Retina (tissue), 1 donor: ENCODE results near the gene ICA1.
"Not testable (repeated sequence)": the region's sequence is repeated elsewhere in the genome, so short reads cannot be mapped to it uniquely, and the experiment has no call there.

Source experiments
- DNase-seq: peaks from one replicate; pipeline ENCODE4 v3.0.0-alpha.2; 2016

ICA1 gene

GRCh38 chr7:8089036-8089780, 172.8 kb downstream of the ICA1 start:
- DNase-seq: no peak

- DNase-seq: no peak
These were observed 175.7 kb downstream of the ICA1 start for GRCh38 chr7:8086239-8086638.

DNA sequence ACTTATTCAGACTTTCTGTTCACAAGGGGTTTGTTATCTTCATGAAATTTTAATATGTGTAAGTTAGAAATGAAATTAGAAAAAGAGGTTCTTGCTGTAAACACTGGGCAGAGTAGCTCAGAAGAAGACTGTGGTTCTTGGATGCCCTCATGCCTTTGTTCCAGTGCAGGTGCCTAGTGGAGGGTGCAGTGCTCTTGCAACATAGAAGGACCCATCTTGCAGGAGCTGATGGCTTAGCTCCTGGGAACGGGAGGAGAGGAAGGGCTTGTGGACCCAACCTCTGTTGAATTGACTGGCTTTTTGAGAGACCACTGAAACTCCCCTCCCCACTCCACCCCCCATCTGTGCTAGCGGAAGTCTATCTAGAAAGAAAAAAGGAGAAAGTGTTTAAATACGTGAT, 176.5 kb downstream of the ICA1 start:
- DNase-seq: no peak

DNA sequence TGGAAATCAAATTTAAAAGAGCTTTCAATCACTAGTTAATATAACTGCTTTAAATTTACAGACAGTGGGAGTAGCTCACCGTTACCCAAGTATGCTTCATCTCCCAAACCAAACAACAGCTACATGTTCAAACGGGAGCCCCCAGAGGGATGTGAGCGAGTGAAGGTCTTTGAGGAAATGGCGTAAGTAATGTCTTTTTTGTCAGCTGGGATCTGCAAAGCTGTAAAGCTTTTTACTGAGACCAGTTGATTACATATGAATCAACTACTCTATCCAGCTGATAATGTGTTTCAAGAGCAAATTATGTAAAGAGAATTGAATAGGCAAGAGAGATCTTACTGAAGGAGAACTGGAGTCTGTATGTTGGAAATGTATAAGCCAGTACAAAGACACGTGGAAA, 177.1 kb downstream of the ICA1 start:
- no peak for DNase-seq

- no peak for DNase-seq
These were observed 179.2 kb downstream of the ICA1 start for GRCh38 chr7:8082762-8083161.

- no peak for DNase-seq
These were observed 183.5 kb downstream of the ICA1 start for GRCh38 chr7:8078418-8078817.

GRCh38 chr7:8070451-8071180, 191.4 kb downstream of the ICA1 start:
- no peak for DNase-seq

GRCh38 chr7:8068892-8069686, 192.9 kb downstream of the ICA1 start:
- DNase-seq: no peak

- no peak for DNase-seq
These were observed 196.6 kb downstream of the ICA1 start for GRCh38 chr7:8065356-8065813.

- DNase-seq: no peak
These were observed 197.1 kb downstream of the ICA1 start for GRCh38 chr7:8064828-8065227.

DNA sequence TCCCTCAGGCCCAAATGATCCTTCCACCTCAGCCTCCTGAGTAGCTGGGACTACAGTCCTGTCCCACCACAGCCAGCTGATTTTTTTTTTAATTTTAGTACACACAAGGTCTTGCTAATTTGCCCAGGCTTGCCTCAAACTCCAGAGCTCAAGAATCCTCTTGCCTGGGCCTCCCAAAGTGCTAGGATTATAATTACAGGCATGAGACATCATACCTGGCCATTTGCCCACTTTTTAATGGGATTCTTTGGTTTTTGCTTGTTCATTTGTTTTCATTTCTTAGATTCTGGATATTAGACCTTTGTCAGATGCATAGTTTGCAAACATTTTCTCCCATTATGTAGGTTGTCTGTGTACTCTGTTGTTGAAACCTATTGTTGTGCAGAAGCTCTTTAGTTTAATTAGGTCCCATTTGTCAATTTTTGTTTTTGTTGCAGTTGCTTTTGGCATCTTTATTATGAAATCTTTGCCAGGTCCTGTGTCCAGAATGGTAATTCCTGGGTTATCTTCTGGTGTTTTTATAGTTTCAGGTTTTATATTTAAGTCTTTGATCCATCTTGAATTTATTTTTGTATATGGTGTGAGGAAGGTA, 198.2 kb downstream of the ICA1 start:
- DNase-seq: no peak

GRCh38 chr7:8063300-8063699, 198.7 kb downstream of the ICA1 start:
- not testable (repeated sequence) for DNase-seq
